HepG2 (cell line): ENCODE measurements around the gene TBC1D4. TPM values are rescaled to one million over a fixed set of nuclear protein-coding genes. Genes with fewer than 3 reads are reported as not detected.

Experiments used
- ATAC-seq: fragments of 200-7000 bp; cut with Tn5 transposase; 3 replicates; pipeline ENCODE4 v1.9.1; 2020; ENCODE audit warnings: mild to moderate bottlenecking, moderate library complexity
- BruUV-seq: library from RNA; stranded (reverse); fragments of 400-500 nt; replicated peaks from 2 replicates; lab custom pipeline; 2021; lab: Mats Ljungman, UMichigan
- CTCF ChIA-PET: fragments of 300-600 bp; formaldehyde crosslinking; extraction: SDS; loops from one replicate; lab custom pipeline; 2021; ENCODE audit warnings: low total read pairs, inconsistent platforms, low intra/inter-chr PET ratio; lab: Yijun Ruan, JAX
- POLR2A ChIA-PET: fragments of 350-600 bp; sonication (Branson Sonifier 250); formaldehyde crosslinking; loops from one replicate; lab custom pipeline; 2020; ENCODE audit warnings: antibody characterized with exemption, inconsistent platforms; lab: Yijun Ruan, JAX
- DNase-seq: peaks from one replicate; pipeline ENCODE4 v3.0.0-alpha.2; 2015; ENCODE audit warnings: low spot score
- FAIRE-seq: peaks from 3 replicates; lab custom pipeline; 2011; peaks lifted over from hg19 to GRCh38; lab: Jason Lieb, UNC
- H2AFZ ChIP-seq: one replicate; pipeline ENCODE4 v1.6.1; 2011; ENCODE audit warnings: low read length, inconsistent platforms
- H3K27ac ChIP-seq: fragments of 300-600 bp; 3 replicates; pipeline ENCODE4 v1.8.0; 2011; ENCODE audit warnings: mixed run types, mild to moderate bottlenecking, mixed read lengths, low read length, inconsistent platforms; ENCODE audit not compliant: insufficient read depth; ENCODE audit errors: extremely low read length
- H3K27me3 ChIP-seq, 2 experiments: fragments of 200-600 bp in 1 of 2; 2 replicates in 1 of 2; 3 replicates in 1 of 2; pipeline versions ENCODE4 v1.6.0 to v1.8.0; 2011; ENCODE audit warnings: low read length in 2 of 2, mild to moderate bottlenecking in 2 of 2, moderate library complexity in 2 of 2, inconsistent platforms in 1 of 2; ENCODE audit not compliant: insufficient read depth in 2 of 2, control insufficient read depth in 1 of 2
- H3K36me3 ChIP-seq, 2 experiments: fragments of 200-600 bp in 1 of 2; replicated peaks in 1 of 2; 2 replicates in 1 of 2; 3 replicates in 1 of 2; pipeline versions ENCODE4 v1.5.1 to v1.8.0; 2011; ENCODE audit warnings: low read length in 2 of 2, inconsistent platforms in 1 of 2; ENCODE audit not compliant: insufficient read depth in 2 of 2, control insufficient read depth in 1 of 2
- H3K4me1 ChIP-seq: 2 replicates; pipeline ENCODE4 v1.5.1; 2012; ENCODE audit warnings: low read length, inconsistent platforms; ENCODE audit not compliant: insufficient read depth
- H3K4me2 ChIP-seq: 2 replicates; pipeline ENCODE4 v1.6.0; 2011; ENCODE audit warnings: low read depth, low read length, inconsistent platforms
- H3K4me3 ChIP-seq, 3 experiments: fragments of 200-600 bp in 1 of 3; sonication (generic), shearing (Covaris generic) in 1 of 3; replicated peaks in 1 of 3; 2 replicates each; pipeline ENCODE4 v1.5.1; 2011 to 2016; ENCODE audit warnings: low read length in 3 of 3, inconsistent platforms in 2 of 3, low read depth in 2 of 3, mild to moderate bottlenecking in 2 of 3, control low read depth in 1 of 3, mixed read lengths in 1 of 3; ENCODE audit not compliant: insufficient read depth in 1 of 3
- H3K79me2 ChIP-seq: one replicate; pipeline ENCODE4 v1.6.1; 2011; ENCODE audit warnings: low read length, inconsistent platforms; ENCODE audit not compliant: insufficient read depth
- H3K9ac ChIP-seq: 2 replicates; pipeline ENCODE4 v1.6.0; 2011; ENCODE audit warnings: mild to moderate bottlenecking, low read depth, low read length, inconsistent platforms; ENCODE audit not compliant: insufficient read depth
- H3K9me3 ChIP-seq: 2 replicates; pipeline ENCODE4 v1.5.1; 2012; ENCODE audit warnings: mild to moderate bottlenecking, low read length
- H4K20me1 ChIP-seq: 2 replicates; pipeline ENCODE4 v1.6.0; 2011; ENCODE audit warnings: inconsistent platforms, mild to moderate bottlenecking, low read length, moderate library complexity; ENCODE audit not compliant: insufficient read depth
- ARID5B ChIP-seq: IDR thresholded peaks from 2 replicates; pipeline ENCODE4 v1.4.0; 2020; ENCODE audit warnings: mild to moderate bottlenecking, missing genetic modification reagents
- EP300 ChIP-seq, 3 experiments: sonication (generic) in 1 of 3; formaldehyde crosslinking in 1 of 3; IDR thresholded peaks; 2 replicates each; pipeline versions ENCODE4 v1.5.1 to v1.6.1; 2011 to 2020; ENCODE audit warnings: low read depth in 2 of 3, low read length in 2 of 3, borderline replicate concordance in 1 of 3, improper control_type of control experiment in 1 of 3, mild to moderate bottlenecking in 1 of 3, missing genetic modification reagents in 1 of 3, moderate library complexity in 1 of 3
- GATAD2A ChIP-seq: IDR thresholded peaks from 2 replicates; pipeline ENCODE4 v1.6.1; 2016
- HIC2 ChIP-seq: sonication (generic); formaldehyde crosslinking; IDR thresholded peaks from 2 replicates; pipeline ENCODE4 v1.9.0; 2022; ENCODE audit warnings: low read depth, missing genetic modification reagents
- HNF4A ChIP-seq: sonication (generic); formaldehyde crosslinking; IDR thresholded peaks from 2 replicates; pipeline ENCODE4 v1.4.0; 2020; ENCODE audit warnings: missing genetic modification reagents
- NR2F6 ChIP-seq, 2 experiments: IDR thresholded peaks; 2 replicates each; pipeline ENCODE4 v1.6.1; 2016; ENCODE audit warnings: antibody characterized with exemption in 1 of 2, mild to moderate bottlenecking in 1 of 2
- RARA ChIP-seq: IDR thresholded peaks from 2 replicates; pipeline ENCODE4 v1.6.1; 2016; ENCODE audit warnings: missing genetic modification reagents, missing compliant biosample characterization
- SALL1 ChIP-seq: sonication (generic); formaldehyde crosslinking; IDR thresholded peaks from 2 replicates; pipeline ENCODE4 v1.8.0; 2022; ENCODE audit warnings: mild to moderate bottlenecking, missing genetic modification reagents
- STAG1 ChIP-seq: sonication (generic); formaldehyde crosslinking; IDR thresholded peaks from 2 replicates; pipeline ENCODE4 v1.4.0; 2020; ENCODE audit warnings: missing genetic modification reagents
- ZFP37 ChIP-seq: sonication (generic); formaldehyde crosslinking; IDR thresholded peaks from 2 replicates; pipeline ENCODE4 v1.4.0; 2020; ENCODE audit warnings: missing genetic modification reagents, borderline replicate concordance
- ZNF362 ChIP-seq: sonication (generic); formaldehyde crosslinking; IDR thresholded peaks from 2 replicates; pipeline ENCODE4 v1.4.0; 2020; ENCODE audit warnings: missing genetic modification reagents, mild to moderate bottlenecking, borderline replicate concordance
- ZNF780A ChIP-seq: sonication (generic); formaldehyde crosslinking; IDR thresholded peaks from 2 replicates; pipeline ENCODE4 v1.8.0; 2022; ENCODE audit warnings: mild to moderate bottlenecking, missing genetic modification reagents, moderate library complexity
- WGBS: methylation state at CpG from one replicate; pipeline ENCODE4 v1.1.6; 2017; ENCODE audit warnings: low lambda C conversion rate; 5-methylcytosine and 5-hydroxymethylcytosine counted together
- in situ Hi-C: cut with HindIII; loops from 2 replicates; pipeline ENCODE4 v1.10.0; 2017; ENCODE audit warnings: low pct_unique_long_range_greater_than_20kb; ENCODE audit not compliant: extremely low pct_ligation_motif_present
- intact Hi-C: fragments of 100-400 bp; cut with micrococcal nuclease; formaldehyde crosslinking; loops from one replicate; pipeline ENCODE4 v1.10.0; 2022; ENCODE audit not compliant: unreplicated experiment
- polyA plus RNA-seq, 8 experiments: library from polyadenylated mRNA; depleted of rRNA in 3 of 8; stranded (reverse) in 7 of 8; unstranded in 1 of 8; fragments of >200 nt; fragmentation: Illumina TruSeq in 4 of 8; extraction: Trizol in 4 of 8; gene quantifications; 2 replicates each; pipeline versions ENCODE4 v1.2.1 to v1.2.3, GENCODE V29; 2011 to 2016; ENCODE audit warnings: low read depth in 4 of 8, missing spikeins in 1 of 8, mixed read lengths in 1 of 8; ENCODE audit not compliant: insufficient read depth in 1 of 8
- total RNA-seq, 5 experiments: library from RNA; depleted of rRNA; stranded (reverse); fragments of >200 nt; fragmentation: Illumina TruSeq; extraction: Trizol; gene quantifications; 2 replicates each; pipeline ENCODE4 v1.2.3, GENCODE V29; 2016; ENCODE audit warnings: low read depth in 1 of 5

TBC1D4 gene
- total and polyA plus RNA-seq, 2 of the 13 experiments (the other 11 are each of a cell fraction or from before 2014, with no cell fraction given): 35.9 to 64.4 TPM

GRCh38 chr13:75461314-75461713 is 20.7 kb downstream of the TBC1D4 start (continued):
- TF ChIP-seq ZNF780A (CRISPR knock-in tag) (no peak), HIC2 (CRISPR knock-in tag) (no peak), ZFP37 (no peak)

- no TSS peak for BruUV-seq
- Histone ChIP-seq H3K4me3 (no peak overlapping the region), H2AFZ (no peak overlapping the region), H4K20me1 (no peaks in the 10 kb centered on the region; the same call in 1 of the 2 replicates), H3K36me3 (peaks cover 3 to 20% of the 10 kb centered on the region in 2 experiments), H3K9me3 (no peaks in the 10 kb centered on the region), H3K4me1 (peaks cover 99% of the 10 kb centered on the region), H3K27me3 (no peaks in the 10 kb centered on the region), H3K27ac (peak overlapping the region; percentile 55), H3K4me2 (no peak overlapping the region), H3K9ac (no peak overlapping the region)
- FAIRE-seq: no peak
- no peak for ATAC-seq
- in situ Hi-C loops: no loop called here
- ChIA-PET POLR2A (interaction anchor here (3.2 kb wide), 1 partner anchor 20 kb away, joined by 52 read pairs; the partner anchor contains the start of gene TBC1D4), CTCF (no interaction called here)
- no peak for DNase-seq
- WGBS: 76% methylated on average over 5 of the region's 5 CpGs
- TF ChIP-seq STAG1 (CRISPR knock-in tag): no peak
- TF ChIP-seq EP300 (IDR thresholded peaks at IDR 0.05; ENCODE audit: low read depth in 2 of 2, low read length in 2 of 2): 0 out of 4 replicates have a peak, but pooled peaks of 1 of the 2 experiments have one; percentile 8
- no peak for TF ChIP-seq EP300 (CRISPR knock-in tag; IDR thresholded peaks at IDR 0.05; ENCODE audit: borderline replicate concordance)
- 0 out of 2 replicates have a peak, but pooled peaks have one; percentile 11 for TF ChIP-seq GATAD2A (CRISPR knock-in tag)
- peak; percentile 48; the same call in 1 of the 2 replicates for TF ChIP-seq RARA
- peak; percentile 21; the same call in 1 of the 2 replicates for TF ChIP-seq ZNF362 (CRISPR knock-in tag)
- peak; percentile 22; the same call in 1 of the 2 replicates for TF ChIP-seq NR2F6 (IDR thresholded peaks at IDR 0.05)
- TF ChIP-seq NR2F6 (CRISPR knock-in tag; IDR thresholded peaks at IDR 0.05): no peak
- 0 out of 2 replicates have a peak, but pooled peaks have one; percentile 15 for TF ChIP-seq SALL1 (CRISPR knock-in tag)
- no peak for TF ChIP-seq HNF4A (CRISPR knock-in tag)
- peak; percentile 21; the same call in 1 of the 2 replicates for TF ChIP-seq ARID5B (CRISPR knock-in tag)
- TF ChIP-seq, all 625 proteins: peak for 7
- intact Hi-C loops: no loop called here
- peaks cover 89% of the 10 kb centered on the region for H3K79me2 ChIP-seq
These were observed 21.3 kb downstream of the TBC1D4 start for GRCh38 chr13:75460644-75461043.
